IPS DF 19.7 (cell line): ENCODE measurements around the gene PRKCZ.

Experiments used
- DNase-seq: peaks from one replicate; pipeline ENCODE4 v3.0.0-alpha.2; 2013; ENCODE audit warnings: low read depth, low spot score

PRKCZ gene

GRCh38 chr1:2061065-2061778 lies 11.0 kb downstream of the PRKCZ start:
- no peak for DNase-seq

GRCh38 chr1:2065699-2066098 lies 15.5 kb downstream of the PRKCZ start:
- no peak for DNase-seq

- no peak for DNase-seq
Observed at GRCh38 chr1:2067393-2067792, 17.2 kb downstream of the PRKCZ start.

GRCh38 chr1:2067981-2068380 lies 17.8 kb downstream of the PRKCZ start:
- DNase-seq, result no peak

GRCh38 chr1:2068951-2069350 lies 18.7 kb downstream of the PRKCZ start:
- DNase-seq, result no peak

- DNase-seq, result no peak
Observed at GRCh38 chr1:2070016-2070415, 19.8 kb downstream of the PRKCZ start.

GRCh38 chr1:2070800-2071530 lies 20.8 kb downstream of the PRKCZ start:
- DNase-seq, result no peak

- no peak for DNase-seq
Observed at GRCh38 chr1:2072109-2072806, 22.0 kb downstream of the PRKCZ start.

GRCh38 chr1:2072891-2073290 lies 22.7 kb downstream of the PRKCZ start:
- DNase-seq, result no peak

GRCh38 chr1:2073382-2074230 lies 23.4 kb downstream of the PRKCZ start:
- no peak for DNase-seq

GRCh38 chr1:2074396-2074795 lies 24.2 kb downstream of the PRKCZ start:
- no peak for DNase-seq

- no peak for DNase-seq
Observed at GRCh38 chr1:2074944-2075740, 24.9 kb downstream of the PRKCZ start.

GRCh38 chr1:2076826-2077225 lies 26.6 kb downstream of the PRKCZ start:
- DNase-seq, result no peak

- no peak for DNase-seq
Observed at GRCh38 chr1:2078170-2078569, 28.0 kb downstream of the PRKCZ start.

GRCh38 chr1:2079396-2080085 lies 29.3 kb downstream of the PRKCZ start:
- no peak for DNase-seq

- DNase-seq, result no peak
Observed at GRCh38 chr1:2080140-2080539, 29.9 kb downstream of the PRKCZ start.

- DNase-seq, result no peak
Observed at GRCh38 chr1:2080884-2081283, 30.7 kb downstream of the PRKCZ start.

- no peak for DNase-seq
Observed at GRCh38 chr1:2081326-2081885, 31.2 kb downstream of the PRKCZ start.

- DNase-seq, result no peak
Observed at GRCh38 chr1:2082064-2082463, 31.9 kb downstream of the PRKCZ start.

GRCh38 chr1:2083666-2084065 lies 33.5 kb downstream of the PRKCZ start:
- no peak for DNase-seq
